ENCODE measurements around the gene TANK. TPM values are rescaled to one million over a fixed set of nuclear protein-coding genes. Genes with fewer than 3 reads are reported as not detected.
"Not testable (repeated sequence)": the region's sequence is repeated elsewhere in the genome, so short reads cannot be mapped to it uniquely, and the experiment has no call there.

TANK gene
- total RNA-seq = 90.7 TPM

GRCh38 chr2:161160226-161161073, at the start of gene TANK:
Gene TANK (plus strand): TSS chr2:161160428. CDS start chr2:161179663, 19,235 bp downstream.
- peak; percentile 90 for DNase-seq

DNA sequence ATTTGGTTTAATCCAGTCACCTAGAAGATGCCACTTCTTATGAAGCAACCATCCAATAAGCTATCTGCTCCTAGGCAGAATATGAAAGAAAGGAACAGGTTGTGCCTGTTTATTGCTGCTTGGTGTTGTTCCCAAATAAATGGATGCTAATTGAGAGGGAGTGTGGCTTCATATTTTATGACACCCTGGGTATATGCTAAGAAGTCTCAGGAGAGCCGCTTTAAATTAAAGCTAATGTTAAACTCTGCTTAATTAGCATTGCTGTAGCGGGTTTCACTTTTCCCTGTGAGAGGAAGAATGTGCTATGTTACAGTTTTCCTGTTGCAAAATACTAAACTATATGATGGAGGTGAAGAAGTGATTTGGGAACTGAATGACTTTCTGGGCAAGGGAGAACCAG, 48.7 kb upstream of the TANK start:
- DNase-seq = no peak

- no peak for DNase-seq
Observed at GRCh38 chr2:161112908-161113307, 47.3 kb upstream of the TANK start.

- no peak for DNase-seq
Observed at GRCh38 chr2:161113693-161114575, 46.3 kb upstream of the TANK start.

GRCh38 chr2:161115205-161115604, 45.0 kb upstream of the TANK start:
- DNase-seq = no peak

DNA sequence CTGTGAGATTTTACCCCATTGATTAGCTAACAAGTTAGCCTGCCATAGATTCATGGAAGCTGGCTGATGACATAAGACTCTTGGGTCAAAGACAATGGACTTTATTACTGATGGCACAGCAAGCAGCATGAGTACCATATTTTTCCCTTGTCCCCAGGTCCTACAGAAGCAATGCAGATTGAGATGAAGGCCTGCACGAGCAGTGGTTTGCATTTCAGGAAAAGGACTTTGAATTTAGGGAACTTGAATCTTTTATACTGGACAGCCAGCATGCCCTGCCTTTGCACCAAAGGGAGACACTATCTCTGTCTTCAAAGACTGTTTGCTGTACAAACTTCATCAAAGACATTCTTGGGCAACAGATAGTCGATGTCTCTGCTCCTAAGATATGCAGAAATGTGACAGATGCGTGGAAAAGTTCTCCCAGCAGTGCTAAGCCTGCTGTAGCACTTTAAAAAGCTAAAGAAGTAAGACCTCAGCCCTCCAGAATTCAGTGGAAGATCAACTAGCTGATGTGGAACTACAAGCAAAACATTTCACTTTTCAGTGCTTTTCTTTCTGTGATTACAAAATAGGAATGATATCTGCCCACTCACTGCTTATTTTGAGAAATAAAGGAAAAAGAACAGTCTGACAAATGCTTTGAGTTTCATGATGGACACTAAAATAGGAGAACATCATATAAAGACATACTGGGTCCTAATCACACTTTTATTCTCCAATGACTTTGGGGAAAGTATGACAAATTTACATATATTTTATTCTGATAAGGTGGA, 44.4 kb upstream of the TANK start:
- DNase-seq = no peak

DNA sequence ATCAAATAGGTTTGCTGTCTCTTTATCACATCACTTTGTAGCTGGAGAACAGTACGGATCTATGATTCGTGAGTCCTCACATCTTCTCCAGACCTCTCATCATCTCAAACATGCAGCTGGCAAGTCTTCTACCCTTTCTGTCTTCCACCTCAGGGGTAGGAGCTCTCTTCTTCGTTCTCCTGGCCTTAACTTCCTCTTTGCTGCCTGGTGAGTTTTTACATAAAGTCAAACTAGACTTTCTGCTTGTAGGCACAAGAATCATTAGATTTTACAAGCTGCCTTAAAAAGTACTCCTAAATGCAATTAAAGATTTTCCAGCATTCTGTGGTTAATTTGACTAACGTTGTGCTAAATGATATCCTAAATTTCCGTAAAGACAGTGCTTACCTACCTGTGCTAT, 43.7 kb upstream of the TANK start:
- DNase-seq = no peak

- no peak for DNase-seq
Observed at GRCh38 chr2:161117506-161117905, 42.7 kb upstream of the TANK start.

DNA sequence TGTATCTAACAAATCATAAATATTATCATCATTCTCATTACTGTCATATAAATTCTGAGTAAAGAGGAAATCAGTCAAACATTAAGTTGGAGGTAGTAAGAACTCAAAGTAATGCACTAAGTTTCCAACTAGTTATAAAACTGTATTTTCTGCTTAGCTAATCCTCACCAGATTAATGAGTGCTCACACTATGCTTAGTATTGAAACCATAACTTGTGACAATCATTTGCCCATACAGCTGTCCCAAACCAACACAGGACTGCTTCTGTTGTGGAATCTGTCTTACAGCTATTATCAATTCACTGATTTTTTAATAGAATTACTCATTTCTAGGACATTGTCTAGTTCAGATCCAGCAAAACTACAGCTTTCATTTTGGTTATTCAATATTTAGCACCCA, 41.5 kb upstream of the TANK start:
- DNase-seq = no peak

- DNase-seq = no peak
Observed at GRCh38 chr2:161119483-161119882, 40.7 kb upstream of the TANK start.

GRCh38 chr2:161120775-161121174, 39.5 kb upstream of the TANK start:
- DNase-seq = no peak

GRCh38 chr2:161121622-161122021, 38.6 kb upstream of the TANK start:
- DNase-seq = no peak

- peak; percentile 85 for DNase-seq
Observed at GRCh38 chr2:161122772-161123530, 37.3 kb upstream of the TANK start.

DNA sequence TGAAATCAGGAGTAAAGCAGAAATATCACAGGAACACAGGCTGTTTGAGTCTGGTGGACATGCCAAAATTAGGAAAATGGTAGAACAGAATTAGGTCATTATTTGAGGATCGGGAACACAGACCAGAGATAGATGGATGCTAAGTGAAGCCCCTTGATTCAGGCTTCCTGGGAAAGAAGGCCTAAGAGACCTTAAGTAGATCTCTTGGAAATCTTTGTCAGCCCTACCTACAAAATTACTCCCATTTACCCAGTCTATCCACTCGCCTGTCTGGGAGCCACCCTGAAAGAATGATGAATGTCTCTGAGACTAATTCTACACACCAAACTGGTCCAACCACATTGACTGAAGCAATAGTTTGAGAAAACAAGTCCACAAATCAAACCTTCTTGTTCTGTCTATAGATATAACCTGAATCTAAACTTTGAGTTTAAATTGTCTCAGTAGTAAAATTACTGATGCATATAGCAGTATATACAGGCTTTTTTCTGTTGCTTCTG, 36.6 kb upstream of the TANK start:
- peak; percentile 20 for DNase-seq

DNA sequence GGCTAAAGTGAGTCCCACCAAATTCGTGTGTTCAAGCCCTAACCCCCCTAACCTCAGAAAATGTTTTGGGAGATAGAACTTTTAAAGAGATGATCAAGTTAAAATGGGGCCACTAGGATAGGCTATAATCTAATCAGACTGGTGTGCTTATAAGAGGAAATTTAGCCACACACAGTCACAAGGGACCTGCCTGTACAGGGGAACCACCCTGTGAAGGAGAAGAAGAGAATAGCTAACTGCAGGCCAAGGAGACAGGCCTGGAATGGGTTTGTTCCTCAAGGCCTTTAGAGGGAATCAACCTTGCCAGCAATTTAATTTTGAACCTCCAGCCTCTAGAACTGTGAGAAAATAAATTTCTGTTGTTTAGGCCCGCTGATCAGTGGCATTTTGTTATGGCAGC, 36.0 kb upstream of the TANK start:
- no peak for DNase-seq

GRCh38 chr2:161128885-161129284, 31.3 kb upstream of the TANK start:
- DNase-seq = no peak

DNA sequence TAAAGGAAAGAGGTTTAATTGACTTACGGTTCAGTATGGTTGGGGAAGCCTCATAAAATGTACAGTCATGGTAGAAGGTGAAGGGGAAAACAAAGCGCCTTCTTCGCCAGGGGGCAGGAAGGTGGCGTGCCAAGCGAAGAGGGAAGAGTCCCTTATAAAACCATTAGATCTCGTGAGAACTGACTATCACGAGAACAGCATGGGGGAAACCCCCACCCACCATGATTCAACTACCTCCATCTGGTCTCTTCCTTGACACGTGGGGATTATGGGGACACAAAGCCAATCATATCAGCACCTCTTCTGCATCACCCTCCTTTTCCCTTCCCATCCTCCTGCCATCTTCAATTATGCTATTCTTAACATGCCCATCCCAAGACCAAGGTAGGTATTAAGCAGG, 29.9 kb upstream of the TANK start:
- DNase-seq = no peak

- no peak for DNase-seq
Observed at GRCh38 chr2:161131074-161131680, 29.1 kb upstream of the TANK start.

DNA sequence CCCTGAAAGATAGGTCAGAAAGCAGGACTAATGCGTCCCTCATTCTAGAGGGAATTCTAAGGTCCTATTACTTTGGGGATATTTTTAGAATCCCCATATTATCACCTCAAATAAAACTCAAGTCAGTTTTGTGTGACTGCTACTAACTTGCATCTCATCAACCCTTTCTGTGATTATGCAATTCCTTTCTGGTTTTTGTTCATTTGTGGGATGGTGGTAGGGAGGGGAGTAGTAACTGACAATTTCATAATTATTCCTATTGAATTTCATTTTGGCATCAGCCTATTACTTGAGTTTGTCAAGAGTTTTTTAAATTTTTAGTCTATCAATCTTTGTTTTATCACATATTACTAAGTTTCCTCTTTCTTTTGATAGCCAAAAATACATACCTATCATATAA, 28.4 kb upstream of the TANK start:
- no peak for DNase-seq

GRCh38 chr2:161132384-161132783, 27.8 kb upstream of the TANK start:
- not testable (repeated sequence) for DNase-seq

DNA sequence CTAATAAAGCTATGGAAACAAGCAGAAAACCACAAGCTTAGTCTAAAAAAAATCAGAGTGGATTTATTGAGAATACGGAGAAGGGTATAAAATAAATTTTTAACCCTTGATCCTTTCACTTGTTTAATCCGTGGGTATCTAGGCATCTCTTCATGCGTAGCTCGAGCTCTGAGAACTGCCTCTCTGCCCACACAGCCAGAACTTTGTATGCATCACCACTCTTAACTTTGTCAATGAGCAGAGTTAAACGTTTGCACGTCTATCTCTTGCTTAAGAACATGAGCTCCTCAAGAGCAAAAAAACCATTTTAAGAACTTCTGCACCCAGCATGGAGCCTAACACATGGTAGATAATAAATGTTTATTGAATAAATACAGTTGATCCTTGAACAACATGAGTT, 26.9 kb upstream of the TANK start:
- DNase-seq = no peak

Data from skin of body (tissue), 2 donors.